Stomach (tissue), 4 donors: ENCODE data around the gene ARHGEF12.

Source experiments
- EP300 ChIP-seq: sonication (generic); formaldehyde crosslinking; IDR thresholded peaks from one replicate; pipeline ENCODE4 v1.6.1; 2017; ENCODE audit warnings: antibody characterized with exemption
- POLR2A ChIP-seq, 4 donors: fragments of 450-650 bp; IDR thresholded peaks; one replicate each; pipeline ENCODE4 v1.6.1; 2016; ENCODE audit warnings: antibody characterized with exemption in 4 of 4, control low read depth in 2 of 4, mild to moderate bottlenecking in 1 of 4, moderate library complexity in 1 of 4
- TF ChIP-seq, protein P1 (sequence below), 7 experiments: fragments of 450-650 bp in 4 of 7; fragments of 200-600 bp in 3 of 7; sonication (generic) in 3 of 7; IDR thresholded peaks; one replicate each; pipeline ENCODE4 v1.5.1; 2016 to 2019; ENCODE audit warnings: antibody characterized with exemption in 7 of 7, control low read depth in 2 of 7, mild to moderate bottlenecking in 1 of 7

DNA sequence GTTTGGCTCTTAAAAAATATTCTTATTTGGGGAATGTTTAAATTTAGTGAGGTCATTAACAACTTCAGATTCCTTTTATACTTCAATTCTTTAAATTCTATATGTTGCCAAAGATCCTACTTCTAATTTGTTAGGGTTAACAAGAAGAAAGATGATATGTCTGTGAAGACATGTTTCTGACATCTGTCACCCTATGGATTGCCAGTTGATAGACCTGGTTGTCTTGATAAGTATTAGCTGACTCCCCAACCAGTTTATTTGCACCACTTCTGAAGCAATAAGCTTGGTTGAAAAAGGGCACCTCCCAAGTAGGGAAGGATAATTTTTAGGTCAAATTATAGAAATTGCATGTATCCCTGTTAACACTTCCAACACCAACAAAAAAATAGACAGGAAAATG lies 29.3 kb downstream of the ARHGEF12 start:
- TF ChIP-seq POLR2A (IDR thresholded peaks at IDR 0.05) (no peak), EP300 (no peak)
- TF ChIP-seq, protein P1, sequence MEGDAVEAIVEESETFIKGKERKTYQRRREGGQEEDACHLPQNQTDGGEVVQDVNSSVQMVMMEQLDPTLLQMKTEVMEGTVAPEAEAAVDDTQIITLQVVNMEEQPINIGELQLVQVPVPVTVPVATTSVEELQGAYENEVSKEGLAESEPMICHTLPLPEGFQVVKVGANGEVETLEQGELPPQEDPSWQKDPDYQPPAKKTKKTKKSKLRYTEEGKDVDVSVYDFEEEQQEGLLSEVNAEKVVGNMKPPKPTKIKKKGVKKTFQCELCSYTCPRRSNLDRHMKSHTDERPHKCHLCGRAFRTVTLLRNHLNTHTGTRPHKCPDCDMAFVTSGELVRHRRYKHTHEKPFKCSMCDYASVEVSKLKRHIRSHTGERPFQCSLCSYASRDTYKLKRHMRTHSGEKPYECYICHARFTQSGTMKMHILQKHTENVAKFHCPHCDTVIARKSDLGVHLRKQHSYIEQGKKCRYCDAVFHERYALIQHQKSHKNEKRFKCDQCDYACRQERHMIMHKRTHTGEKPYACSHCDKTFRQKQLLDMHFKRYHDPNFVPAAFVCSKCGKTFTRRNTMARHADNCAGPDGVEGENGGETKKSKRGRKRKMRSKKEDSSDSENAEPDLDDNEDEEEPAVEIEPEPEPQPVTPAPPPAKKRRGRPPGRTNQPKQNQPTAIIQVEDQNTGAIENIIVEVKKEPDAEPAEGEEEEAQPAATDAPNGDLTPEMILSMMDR (IDR thresholded peaks at IDR 0.05): no peak
